Left hindlimb (tissue), 1 donor: ENCODE data around the gene COMT.
A peak's percentile ranks its signal among the peaks of the same experiment; 100 is the strongest.
"Not testable (repeated sequence)": the region's sequence is repeated elsewhere in the genome, so short reads cannot be mapped to it uniquely, and the experiment has no call there.

Experiments used
- DNase-seq: peaks from one replicate; pipeline ENCODE4 v3.0.0-alpha.2; 2018

COMT gene

DNA sequence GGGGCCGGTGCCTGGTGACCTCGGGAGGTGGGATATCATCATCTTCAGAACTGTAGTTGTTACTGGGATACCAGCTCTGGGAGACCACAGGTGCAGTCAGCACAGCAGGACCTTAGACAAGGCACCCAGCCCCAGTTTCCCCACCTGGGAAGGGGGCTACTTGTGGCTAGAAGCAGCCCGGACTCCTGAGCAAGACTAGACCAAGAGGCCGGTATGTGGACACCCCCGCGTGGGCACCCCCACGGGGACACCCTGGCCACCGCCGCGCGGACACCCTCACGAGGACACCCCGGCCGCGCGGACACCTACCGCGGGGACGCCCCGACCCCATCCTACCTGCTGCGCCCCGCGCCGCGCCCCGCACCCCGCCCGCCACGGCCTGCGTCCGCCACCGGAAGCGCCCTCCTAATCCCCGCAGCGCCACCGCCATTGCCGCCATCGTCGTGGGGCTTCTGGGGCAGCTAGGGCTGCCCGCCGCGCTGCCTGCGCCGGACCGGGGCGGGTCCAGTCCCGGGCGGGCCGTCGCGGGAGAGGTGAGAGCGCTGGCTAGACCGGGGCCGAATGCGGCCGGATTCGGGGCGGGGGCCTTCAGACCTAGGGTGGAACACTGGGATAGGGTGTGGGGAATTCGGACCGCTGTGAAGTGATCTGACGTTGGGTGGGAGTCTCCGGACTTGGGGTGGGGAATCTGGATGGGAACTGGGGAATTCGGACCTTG lies at the start of gene COMT, which contains the start of gene TXNRD2:
Gene COMT (plus strand): TSS at position 408 of the 718 bp plus-strand sequence. CDS start 20,755 bp downstream, outside the sequence.
Gene TXNRD2 (minus strand): TSS at position 454 of the 718 bp plus-strand sequence. CDS start 15 bp downstream, at position 439.
- DNase-seq, result peak; percentile 70

DNA sequence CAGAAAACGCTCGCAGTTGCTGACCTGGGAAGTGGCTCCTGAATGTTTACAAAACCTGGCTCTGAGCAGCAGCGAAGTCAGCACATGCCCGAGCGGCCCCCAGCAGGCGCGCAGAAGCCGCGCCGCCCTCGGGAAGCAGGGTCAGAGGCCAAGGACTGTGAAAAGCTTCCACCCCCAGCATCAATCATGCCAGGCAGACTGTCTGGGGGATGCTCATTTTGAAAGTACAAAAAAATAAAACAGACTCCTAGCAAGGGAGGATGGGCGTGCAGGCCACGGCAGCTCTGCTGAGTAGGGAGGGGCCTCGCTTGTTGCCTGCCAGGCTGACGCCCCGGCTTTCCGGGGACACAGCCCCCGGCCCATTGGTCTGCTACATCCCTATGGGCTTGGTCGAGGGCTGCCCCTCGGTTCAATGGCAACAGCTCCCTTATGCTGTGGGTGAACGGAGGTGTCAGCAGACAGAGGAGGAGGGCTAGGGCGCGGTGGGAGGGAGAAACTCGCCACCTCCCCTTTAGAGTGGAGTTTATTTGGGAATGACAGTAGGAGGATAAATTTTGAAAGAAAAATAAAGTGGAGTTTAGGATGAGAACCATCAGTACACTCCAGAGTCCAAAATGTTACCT lies 49.2 kb upstream of the COMT start:
- DNase-seq, result peak; percentile 30

DNA sequence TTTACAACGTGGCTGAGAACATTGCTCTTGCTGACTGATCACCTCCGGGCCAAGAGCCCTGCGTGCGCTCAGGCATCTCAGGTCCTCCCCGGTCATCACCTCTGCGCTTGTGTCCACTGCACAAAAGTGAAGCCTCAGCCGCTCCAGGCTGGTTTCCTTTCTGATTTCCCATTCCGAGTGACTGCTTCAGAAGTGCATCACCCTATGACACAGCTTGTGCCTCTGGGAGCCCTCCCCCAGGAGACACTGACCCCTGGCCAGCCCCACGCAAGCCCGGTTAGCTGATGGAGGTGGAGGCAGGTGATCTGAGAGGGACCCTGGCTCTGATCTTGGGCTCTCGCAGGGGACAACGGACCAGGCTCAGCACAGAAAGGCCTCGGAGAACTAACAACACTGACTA lies 48.6 kb upstream of the COMT start:
- peak; percentile 16 for DNase-seq

DNA sequence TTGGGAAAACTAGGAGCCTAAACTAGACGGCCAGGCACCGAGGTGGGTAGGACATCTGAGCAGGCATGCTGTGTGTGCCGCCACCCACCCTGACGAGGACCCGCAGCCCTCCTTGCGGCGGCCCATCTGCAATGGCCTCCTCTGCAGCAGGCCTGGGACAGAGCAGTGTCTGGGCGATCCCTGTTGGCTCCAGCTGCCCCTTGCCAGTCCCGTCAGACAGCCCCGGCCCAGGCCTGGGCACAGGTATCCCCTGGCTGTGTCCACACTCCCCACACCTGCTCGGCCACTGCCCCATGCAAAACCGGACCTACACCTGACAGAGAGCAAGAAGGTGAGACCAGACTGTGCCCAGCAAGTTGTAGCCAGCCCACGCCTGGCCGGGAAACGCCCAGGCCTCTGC lies 48.2 kb upstream of the COMT start:
- DNase-seq, result no peak

DNA sequence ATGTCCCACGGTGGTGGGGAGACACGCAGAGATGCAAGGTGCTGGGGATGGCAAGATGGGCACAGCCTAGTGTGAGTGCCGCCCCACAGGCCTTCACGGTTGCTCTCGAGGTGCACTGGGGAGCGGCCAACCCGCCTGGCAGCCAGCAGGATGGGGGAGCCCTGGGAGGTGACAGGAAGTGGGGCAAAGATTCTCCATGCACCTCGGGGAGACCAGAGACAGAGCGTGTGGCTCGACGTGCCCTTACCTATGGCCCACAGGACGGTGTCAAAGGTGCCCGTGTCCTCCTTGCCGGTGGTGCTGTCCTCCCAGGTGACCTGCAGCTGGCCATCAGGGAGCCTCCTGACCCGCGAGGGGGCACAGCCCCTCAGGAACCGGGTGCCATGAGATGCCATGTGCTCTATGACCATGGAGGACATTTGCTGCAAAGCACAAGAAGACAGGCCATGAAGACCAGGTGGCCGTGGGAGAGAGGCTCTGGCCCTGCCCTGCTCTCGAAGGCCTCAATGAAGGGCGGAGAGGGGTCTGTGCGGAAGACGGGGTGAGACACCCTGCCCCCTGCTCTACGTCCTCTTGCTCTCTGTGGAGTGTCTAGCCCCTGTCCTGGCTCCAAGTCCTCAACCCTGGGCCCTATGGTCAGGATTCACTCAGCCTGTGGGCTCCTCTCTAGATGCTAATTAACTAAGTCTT lies 46.3 kb upstream of the COMT start:
- DNase-seq, result peak; percentile 19

DNA sequence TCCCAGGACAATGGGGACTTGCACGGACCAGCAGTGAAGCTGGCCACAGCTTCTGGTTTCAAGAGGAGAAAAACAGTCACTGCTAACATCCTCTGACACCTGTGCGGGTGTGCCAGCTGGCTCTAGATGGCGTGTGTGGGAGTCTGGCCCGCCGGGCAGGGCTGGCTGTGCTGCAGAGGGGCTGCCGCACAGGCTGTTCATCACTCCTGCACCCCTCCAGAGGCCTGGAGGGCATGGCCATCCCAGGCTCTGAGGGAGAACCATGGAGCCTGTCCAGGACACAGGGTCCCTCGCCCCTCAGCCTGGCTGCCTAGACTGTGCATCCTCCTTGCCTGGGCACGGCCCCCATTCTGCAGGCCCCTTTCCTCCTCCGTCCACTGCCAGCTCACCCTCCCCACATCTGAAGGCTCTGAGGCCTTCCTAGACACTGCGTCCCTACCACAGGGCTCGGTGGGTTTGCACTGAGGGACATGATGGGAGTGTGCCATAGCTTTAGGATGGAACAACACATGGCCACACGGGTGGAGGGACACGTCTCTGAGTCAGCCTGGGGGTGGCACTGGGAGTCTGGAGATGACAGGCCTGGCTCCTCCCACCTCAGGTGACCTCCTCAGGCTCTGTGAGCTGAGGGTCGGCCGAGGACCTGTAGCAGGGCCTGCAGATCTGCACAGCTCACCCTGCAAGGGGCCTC lies 44.8 kb upstream of the COMT start:
- no peak for DNase-seq

DNA sequence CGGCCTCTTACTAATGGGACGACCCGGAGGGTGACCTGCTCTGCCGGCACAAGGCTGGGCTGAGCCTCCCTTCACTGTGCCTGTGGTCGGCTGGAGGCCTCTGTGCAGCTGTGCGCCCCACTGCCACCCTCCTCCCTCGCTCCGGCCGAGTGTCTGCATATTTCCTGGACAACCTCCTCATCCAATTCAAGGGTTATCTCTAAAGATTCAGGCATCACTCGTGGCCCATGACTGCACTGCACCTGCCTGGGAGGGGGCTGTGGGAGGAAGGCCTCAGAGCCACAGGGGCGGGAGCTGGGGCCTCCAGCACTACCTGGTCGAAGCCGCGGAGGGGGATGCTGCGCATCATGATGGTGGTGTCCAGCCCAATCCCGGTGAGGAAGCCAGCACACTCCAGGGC lies 43.8 kb upstream of the COMT start:
- DNase-seq, result no peak

DNA sequence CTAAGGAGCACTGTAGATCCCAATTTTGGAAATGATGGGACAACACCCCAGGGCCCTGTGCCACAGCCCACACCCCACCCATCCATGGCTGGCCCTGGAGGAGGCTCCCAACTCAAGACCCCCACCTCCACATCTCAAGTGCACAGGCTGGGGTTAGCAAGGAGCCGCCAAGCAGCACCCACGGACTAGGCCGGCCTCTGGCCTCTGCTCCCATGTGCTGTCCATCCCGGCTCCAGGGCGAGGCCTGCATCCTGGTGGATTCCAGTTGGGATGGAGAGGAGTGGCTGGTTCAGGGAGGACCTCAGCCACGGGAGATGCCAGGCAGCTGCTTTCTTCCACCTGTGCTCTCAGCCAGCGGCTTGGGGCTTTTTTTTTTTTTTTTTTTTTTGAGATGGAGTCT lies 43.4 kb upstream of the COMT start:
- DNase-seq, result no peak

DNA sequence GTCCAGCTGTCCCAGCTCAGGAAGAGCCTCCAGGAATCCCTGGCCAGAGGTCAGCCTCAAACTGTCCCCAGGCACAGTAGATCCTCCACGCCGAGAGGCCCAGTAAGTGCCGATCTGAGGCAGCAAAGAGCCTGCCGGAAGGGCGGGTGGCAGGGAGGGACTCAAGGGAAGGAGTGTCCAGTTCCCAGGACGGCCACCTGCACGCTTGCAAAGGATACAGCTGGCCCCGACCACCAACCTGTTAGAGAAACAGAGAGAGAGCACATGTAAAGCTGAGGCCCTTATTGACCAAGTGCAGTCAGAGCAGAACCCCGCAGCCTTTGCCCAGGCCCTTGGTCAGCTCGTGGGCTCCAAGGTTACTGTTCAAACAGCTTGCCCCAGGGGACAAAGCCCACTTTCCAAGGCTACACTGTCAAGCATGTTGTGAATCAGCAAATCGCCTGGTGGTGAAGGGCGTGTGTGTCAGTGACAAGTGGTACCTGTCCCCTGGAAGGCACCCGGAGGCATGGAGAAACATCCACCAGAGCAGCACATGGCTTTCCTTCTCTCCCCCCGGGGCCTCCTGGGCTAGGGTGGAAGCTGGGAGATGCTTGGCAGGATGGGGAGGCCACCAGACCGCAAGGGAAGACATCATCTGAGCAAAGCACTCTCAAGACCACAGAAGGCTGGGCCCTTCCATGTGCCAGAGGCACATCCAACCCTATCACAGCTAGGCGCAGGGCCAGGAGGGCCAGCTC lies 42.6 kb upstream of the COMT start:
- DNase-seq, result no peak

DNA sequence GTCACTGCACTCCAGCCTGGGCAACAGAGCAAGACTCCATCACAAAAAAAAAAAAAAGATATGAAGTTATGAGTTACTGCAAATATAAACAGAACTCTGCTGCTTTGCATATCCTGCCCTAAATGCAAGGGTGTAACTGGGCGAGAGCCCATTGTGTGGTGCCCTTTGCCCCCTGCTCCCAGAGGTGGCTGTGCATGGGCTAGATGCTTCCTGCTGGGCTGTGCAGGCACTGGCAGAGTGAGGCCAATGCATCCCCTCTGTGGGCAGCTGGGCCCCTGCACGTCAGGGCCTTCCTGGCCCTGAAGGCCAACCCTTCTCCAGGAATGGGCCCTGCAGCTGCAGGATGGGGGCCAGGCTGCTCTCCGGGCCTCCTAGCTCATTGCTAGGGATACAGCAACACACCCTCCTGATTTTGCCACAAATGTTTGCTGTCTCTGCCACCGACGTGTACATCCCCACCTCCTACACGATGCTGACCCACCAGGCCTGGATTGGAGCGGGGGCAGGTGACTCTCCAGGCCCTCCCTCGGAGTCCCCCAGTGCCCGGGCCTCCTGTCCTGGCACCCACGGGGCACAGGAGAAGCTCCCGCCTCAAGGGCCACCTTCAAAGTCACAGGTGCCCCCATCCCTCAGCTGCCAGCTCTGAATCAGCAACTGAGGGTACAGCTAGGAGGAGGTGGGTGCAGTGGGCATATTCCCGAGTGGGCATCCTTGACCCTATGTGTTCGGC lies 40.7 kb upstream of the COMT start:
- DNase-seq, result no peak

DNA sequence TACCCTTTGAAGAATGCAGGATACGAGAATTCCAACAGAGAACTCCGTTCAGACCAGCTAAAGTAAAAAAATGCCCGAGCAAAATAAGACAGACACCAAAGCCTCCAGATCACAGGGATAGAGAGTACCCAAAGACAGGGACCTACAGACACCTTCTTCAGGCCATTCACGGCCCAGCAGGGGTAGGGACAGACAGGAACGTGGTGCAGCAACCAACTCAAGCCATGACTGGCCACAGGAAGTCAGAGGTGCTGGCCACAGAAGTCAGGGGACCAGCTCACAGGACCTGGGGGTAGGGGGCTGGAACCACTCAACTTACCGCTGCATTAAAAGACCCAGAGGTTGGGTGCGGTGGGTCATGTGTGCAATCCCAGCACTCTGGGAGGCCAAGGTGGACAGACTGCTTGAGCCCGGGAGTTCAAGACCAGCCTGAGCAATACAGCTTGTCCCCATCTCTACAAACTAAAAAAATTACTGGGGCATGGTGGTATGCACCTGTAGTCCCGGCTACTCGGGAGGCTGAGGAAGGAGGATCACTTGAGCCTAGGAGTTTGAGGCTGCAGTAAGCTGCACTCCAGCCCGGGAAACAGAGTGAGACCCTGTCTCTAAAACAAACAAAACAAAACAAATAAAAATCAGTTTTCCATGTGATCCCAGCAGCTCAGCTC lies 39.9 kb upstream of the COMT start:
- DNase-seq, result no peak

DNA sequence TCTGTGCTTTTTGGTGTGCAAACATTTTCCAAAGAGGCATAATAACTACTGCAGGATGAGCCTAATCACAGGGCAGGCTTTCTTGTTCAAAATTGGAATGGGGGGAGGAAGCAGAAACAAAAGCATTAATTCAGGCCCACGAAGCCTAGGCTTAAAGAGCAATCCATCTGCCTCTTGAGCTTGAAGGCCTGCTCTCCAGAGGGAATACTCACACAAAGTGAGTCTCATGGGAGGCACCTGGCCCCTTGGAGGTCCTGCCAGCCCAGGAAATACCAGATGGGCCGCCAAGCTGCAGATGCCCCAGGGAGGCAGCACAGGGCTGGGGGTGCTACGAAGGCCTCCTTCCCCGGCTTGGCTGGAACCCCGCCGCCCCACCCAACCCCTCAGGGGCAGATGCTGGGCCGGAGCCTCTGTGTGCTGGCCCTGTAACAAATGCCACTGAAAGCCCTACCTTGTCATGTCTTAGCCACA lies 39.3 kb upstream of the COMT start:
- no peak for DNase-seq

DNA sequence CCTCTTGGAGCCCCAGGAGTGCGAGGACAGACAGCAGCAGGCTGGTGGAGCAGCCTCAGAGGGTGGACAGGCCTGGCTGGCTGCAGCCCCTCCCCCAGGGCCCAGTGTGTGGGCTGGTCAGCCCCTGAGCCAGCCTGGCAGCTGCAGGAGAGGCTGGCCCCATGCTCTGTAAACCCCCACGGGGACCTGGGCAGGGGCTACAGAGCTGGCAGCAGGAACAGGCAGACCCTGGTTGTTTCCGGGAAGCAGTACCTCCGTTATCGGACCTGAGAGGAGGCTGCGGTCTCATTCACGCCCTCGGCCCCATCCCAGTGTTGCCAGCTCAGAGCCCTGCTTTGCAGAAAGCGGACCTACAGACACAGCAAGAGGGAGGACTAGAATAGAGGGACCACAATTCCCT lies 38.5 kb upstream of the COMT start:
- DNase-seq, result no peak

DNA sequence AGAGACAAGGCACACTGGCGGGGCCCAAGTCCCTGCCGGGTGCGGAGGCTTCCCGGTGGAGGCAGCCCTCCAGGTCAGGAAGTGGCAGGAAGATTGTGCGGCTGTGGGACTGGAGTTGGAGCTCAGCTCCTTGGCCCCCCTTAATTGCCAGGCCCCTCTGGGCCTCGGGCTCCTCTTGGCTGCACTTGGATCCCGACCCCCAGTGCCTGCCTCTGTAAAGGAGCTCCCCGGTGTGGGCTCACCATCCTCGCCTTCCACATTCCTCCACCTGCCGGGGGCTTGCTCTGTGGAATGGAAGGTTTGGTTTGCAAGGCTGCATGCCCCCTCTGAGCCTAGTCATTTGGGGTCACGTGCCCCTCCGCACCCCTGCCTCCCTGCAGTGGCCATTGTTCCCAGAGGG lies 38.1 kb upstream of the COMT start:
- no peak for DNase-seq

DNA sequence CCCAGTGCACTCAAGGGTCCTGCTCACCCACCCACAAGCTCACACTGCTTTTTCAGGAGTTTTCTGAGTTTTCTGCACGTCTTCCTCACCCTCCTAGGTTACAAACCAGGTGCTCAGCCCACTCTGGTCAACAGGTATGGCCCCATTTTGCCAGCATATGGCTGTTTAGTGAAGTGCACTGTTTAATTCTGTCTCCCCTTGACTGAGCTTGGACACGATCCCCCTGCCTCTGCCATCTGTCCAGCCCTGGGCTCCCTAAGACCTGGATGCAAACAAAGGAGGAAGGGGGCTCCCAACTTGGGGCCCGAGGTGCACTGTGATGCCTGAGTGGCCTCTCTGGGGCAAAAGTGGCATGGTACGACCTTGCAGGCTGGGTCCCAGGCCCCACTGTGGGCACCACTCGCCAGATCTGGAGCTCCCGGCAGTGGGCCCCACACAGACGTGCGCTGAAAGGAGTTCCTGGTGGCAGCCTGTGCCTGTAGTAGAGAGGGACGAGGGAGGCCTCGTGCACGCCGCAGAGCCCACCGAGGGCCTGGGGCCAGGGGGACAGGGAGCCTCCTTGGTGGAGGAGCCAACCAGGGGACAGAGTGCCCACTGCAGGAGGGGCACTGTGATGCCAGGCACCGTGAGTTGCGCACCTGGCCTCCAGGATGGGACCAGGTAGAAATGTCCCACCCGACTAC lies 37.3 kb upstream of the COMT start:
- DNase-seq, result no peak

DNA sequence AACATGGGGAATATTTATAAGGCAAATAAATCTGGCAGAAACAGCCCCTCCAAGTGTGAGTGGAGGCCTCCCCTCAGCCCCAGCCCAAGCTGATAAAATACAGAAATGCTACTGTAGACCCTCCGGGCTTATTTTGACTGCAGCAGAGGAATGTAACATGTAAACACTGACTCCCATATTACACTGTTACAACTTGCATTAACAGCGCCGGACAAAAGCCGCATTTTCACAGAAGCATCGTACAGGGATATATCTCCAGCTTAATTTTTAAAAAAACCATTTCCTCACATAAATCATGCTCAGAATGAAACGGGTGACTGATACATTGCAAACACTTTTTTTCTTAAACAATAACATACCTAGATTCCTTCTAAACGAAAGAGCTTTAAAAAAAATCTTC lies 36.6 kb upstream of the COMT start:
- no peak for DNase-seq

DNA sequence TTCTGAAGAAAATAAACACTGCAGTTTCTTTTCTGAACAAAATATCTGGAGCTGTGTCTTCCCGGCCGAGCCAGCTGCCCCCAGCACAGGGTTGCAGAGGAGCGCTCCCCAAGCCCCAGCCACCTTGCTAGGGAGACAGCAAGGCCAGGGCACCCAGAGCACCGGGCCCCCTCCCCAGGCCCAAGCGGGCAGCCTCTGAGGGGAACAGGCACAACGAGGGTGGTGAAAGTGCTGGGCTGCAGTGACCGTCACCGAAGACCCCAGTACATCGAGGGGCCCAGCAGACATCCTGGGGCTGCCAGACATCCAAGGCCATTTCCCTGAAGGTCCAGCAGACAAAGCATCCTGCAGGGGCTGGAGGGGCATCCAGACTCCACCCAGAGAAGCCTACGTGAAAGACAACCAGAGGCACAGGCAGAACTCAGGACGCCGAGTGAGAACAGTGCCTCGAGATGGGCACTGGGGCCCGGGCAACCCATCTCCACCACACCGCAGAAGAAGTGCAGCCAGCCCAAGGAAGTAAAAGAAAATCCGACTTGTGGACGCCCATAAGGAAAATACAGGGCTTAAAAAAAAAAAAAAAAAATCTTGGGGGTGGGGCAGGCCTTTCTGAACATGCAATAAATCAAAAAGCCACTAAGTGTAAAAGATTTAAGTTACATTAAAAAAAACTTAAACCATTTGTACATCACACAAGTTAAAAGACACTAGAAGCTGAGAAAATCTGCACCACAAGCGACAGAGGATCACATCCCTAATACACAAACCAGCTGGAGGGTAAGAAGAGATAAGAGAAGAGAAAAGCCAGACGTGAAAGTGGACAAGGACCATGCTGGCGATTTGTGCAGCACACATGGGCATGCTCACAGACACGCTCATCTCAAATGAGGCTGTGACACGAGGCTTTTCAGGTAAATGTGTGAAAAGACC lies 36.0 kb upstream of the COMT start:
- no peak for DNase-seq

DNA sequence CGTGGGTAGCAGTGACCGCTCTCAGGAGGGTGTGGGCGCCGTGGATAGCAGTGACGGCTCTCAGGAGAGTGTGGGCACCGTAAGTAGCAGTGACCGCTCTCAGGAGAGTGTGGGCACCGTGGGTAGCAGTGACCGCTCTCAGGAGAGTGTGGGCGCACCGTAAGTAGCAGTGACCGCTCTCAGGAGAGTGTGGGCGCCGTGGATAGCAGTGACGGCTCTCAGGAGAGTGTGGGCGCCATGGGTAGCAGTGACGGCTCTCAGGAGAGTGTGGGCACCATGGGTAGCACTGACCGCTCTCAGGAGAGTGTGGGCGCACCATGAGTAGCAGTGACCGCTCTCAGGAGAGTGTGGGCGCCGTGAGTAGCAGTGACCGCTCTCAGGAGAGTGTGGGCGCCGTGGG lies 34.7 kb upstream of the COMT start:
- not testable (repeated sequence) for DNase-seq

DNA sequence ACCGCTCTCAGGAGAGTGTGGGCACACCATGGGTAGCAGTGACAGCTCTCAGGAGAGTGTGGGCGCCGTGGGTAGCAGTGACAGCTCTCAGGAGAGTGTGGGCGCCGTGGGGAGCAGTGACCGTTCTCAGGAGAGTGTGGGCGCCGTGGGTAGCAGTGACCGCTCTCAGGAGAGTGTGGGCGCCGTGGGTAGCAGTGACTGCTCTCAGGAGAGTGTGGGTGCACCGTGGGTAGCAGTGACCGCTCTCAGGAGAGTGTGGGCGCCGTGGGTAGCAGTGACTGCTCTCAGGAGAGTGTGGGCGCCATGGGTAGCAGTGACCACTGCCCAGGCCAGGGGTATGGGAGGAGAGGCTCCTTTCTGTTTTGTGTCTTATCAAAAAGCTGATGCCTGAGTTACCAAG lies 33.7 kb upstream of the COMT start:
- not testable (repeated sequence) for DNase-seq
